OCI-LY3 (cell line): ENCODE data around the gene PSIP1.

Experiments
- EZH2phosphoT487 ChIP-seq: fragments of 200-600 bp; shearing (Covaris generic); IDR thresholded peaks from 2 replicates; pipeline ENCODE4 v1.6.1; 2018; ENCODE audit warnings: antibody characterized with exemption, mixed run types, low read depth
- TF ChIP-seq, protein P1 (sequence below): fragments of 200-600, 300-600 bp; sonication (generic); IDR thresholded peaks from 2 replicates; pipeline ENCODE4 v1.5.1; 2014; ENCODE audit warnings: antibody characterized with exemption, low read length, low read depth

DNA sequence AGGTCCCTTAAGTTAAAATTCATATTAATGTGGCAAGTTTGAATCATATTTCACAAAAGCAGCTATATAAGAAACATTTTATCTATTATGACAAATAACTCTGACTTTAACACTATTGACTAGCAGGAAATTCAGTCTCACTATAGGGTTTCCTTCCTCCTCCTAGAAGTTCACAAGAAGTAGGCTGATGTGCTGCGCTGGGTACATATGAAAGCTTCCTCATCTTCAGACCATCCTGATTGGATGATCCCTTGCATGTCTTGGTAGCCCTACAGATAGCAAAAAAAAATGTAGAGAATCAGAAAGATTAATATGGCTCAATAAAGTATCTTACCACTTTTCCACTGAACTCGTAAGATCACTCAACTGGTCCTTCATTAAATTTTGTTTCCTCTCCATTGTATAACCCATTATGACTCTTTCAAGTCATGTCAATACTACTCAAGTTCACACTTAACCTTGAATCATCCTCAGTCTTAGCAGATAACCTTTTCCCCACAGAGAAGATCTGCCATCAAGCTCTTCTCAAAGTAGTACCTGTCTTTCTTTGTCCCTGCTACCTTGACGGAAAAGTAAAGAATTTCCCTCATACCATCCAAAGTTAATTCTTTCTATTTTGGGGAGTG lies 11.5 kb upstream of the PSIP1 start:
- TF ChIP-seq, protein P1, sequence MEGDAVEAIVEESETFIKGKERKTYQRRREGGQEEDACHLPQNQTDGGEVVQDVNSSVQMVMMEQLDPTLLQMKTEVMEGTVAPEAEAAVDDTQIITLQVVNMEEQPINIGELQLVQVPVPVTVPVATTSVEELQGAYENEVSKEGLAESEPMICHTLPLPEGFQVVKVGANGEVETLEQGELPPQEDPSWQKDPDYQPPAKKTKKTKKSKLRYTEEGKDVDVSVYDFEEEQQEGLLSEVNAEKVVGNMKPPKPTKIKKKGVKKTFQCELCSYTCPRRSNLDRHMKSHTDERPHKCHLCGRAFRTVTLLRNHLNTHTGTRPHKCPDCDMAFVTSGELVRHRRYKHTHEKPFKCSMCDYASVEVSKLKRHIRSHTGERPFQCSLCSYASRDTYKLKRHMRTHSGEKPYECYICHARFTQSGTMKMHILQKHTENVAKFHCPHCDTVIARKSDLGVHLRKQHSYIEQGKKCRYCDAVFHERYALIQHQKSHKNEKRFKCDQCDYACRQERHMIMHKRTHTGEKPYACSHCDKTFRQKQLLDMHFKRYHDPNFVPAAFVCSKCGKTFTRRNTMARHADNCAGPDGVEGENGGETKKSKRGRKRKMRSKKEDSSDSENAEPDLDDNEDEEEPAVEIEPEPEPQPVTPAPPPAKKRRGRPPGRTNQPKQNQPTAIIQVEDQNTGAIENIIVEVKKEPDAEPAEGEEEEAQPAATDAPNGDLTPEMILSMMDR, result no peak
- TF ChIP-seq EZH2phosphoT487, result no peak
